ENCODE data around the gene ECHDC1. TPM values are rescaled to one million over a fixed set of nuclear protein-coding genes. Genes with fewer than 3 reads are reported as not detected.

Gene ECHDC1
- total and polyA plus RNA-seq, 2 of the 8 experiments (the other 6 are each of a cell fraction or from before 2014, with no cell fraction given) = 11.3 to 60.5 TPM

DNA sequence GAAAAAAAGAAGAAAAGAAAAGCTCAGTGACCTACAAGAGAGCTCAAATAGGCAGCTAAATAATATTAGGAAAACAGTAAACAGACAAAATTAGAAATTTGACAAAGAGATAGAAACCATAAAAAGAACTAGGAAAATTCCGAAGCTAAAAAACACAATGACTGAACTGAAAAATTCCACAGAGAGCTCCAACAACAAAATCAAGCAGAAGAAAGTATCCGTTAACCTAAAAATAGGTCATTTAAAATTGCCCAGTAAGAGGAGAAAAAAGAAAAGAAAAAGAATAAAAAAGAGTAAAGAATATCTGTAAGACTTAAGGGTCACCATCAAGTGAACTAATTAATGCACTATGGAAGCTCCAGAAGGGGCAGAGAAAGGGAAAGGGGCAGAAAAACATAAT, 6.6 kb upstream of the ECHDC1 start (continued):
- TF ChIP-seq EP300 (IDR thresholded peaks at IDR 0.05; ENCODE audit: borderline replicate concordance in 1 of 2, low read depth in 2 of 2, low read length in 2 of 2) = no peak
- no peak for TF ChIP-seq BACH1 (IDR thresholded peaks at IDR 0.05; ENCODE audit: low read length)
- TF ChIP-seq POLR2AphosphoS5 (IDR thresholded peaks at IDR 0.05; ENCODE audit: low read depth, low read length) = no peak
- no peak for TF ChIP-seq CTBP2 (IDR thresholded peaks at IDR 0.05; ENCODE audit: borderline replicate concordance, insufficient read depth, insufficient read length, low read length)
- no peak for TF ChIP-seq KDM4A (IDR thresholded peaks at IDR 0.05; ENCODE audit: low read depth, low read length, severe bottlenecking)
- TF ChIP-seq HDAC6 (IDR thresholded peaks at IDR 0.05; ENCODE audit: low read depth, low read length) = no peak
- no peak for TF ChIP-seq POLR2A (IDR thresholded peaks at IDR 0.05; ENCODE audit: control extremely low read depth in 1 of 2, low read depth in 2 of 2, low read length in 2 of 2)
- no peak for TF ChIP-seq RXRA (IDR thresholded peaks at IDR 0.05; ENCODE audit: insufficient read depth, low read depth, low read length)
